ENCODE measurements around the gene INPP5D. TPM values are rescaled to one million over a fixed set of nuclear protein-coding genes. Genes with fewer than 3 reads are reported as not detected.

Gene INPP5D
- total RNA-seq, 1 donor from 2014 or later: 4.6 TPM

DNA sequence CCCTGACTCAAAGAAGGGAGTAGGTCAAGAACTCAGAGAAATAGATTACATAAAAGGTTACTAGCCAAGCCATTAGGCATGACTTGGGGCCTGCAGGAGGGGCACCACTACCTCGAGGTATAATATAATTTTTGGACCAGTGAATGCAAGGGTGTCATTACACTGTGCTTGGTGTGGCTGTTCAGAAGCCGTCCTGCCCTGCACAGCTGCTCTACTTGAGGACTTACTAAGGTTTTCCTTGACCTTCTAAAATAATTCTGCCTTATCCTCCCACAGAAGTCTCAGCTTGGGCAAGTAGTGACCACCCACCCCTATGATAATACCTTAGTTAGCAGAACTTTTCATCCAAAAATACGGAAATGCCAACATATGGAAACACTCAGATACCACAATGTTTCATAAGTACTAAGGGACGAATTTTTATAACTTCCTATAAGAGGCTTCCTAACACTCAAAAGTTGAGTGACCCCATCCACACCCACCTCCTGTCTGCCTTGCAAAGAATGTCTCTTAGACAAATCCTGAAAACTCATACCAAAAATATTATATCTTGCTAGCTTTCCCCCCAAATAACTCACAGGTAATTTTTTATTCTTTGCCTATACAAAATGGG, 173.6 kb downstream of the INPP5D start:
- ATAC-seq (ENCODE audit: poor library complexity): no peak
- intact Hi-C loops (cut with DNase I): no loop called here

GRCh38 chr2:233234264-233234663, 174.1 kb downstream of the INPP5D start:
- intact Hi-C loops (cut with DNase I): no loop called here

More for the DNA sequence above, 173.6 kb downstream of the INPP5D start:
- no peak for DNase-seq

DNA sequence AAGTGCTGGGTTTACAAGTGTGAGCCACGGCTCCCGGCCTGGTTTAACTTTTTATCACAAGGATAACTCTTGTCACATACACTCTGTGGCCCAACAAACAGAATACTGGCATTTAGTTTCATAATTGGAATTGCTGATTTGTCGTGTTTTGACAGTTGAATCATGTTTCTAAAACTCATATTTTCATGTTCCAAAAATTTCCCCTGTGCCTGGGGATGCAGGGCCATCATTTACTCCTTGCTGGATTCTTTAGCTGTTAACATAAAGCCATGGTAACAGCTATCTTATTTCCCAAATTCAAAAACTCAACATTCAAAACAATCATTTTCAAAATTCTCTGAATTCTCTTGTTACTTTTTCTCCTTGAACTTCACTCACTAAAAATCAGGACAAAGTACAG, 174.9 kb downstream of the INPP5D start:
- DNase-seq: no peak
- no peak for ATAC-seq (ENCODE audit: poor library complexity)
- intact Hi-C loops (cut with DNase I): no loop called here

More at GRCh38 chr2:233234264-233234663, 174.1 kb downstream of the INPP5D start:
- DNase-seq (no peak), ATAC-seq (ENCODE audit: poor library complexity) (no peak)

DNA sequence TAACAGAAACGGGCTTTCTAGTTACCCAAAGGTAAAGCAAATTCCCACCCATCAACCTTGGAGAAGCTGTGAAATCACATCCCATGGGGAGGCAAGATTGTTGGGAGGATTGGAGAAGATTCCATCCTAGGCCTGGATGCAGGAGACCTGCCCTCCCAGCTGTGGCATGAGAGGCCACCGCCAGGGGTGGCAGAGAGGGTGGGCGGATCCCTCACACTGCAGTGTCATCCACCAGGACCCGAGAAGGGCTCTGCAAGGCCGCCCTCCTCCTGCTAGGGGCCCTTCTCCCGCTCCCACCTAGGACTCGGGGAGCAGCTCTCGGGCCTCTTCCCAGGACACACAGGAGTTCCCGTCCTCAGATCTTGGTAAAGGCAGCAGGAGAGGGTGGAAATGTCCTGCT, 175.8 kb downstream of the INPP5D start:
- intact Hi-C loops (cut with DNase I): no loop called here
- DNase-seq (no peak), ATAC-seq (ENCODE audit: poor library complexity) (no peak)

DNA sequence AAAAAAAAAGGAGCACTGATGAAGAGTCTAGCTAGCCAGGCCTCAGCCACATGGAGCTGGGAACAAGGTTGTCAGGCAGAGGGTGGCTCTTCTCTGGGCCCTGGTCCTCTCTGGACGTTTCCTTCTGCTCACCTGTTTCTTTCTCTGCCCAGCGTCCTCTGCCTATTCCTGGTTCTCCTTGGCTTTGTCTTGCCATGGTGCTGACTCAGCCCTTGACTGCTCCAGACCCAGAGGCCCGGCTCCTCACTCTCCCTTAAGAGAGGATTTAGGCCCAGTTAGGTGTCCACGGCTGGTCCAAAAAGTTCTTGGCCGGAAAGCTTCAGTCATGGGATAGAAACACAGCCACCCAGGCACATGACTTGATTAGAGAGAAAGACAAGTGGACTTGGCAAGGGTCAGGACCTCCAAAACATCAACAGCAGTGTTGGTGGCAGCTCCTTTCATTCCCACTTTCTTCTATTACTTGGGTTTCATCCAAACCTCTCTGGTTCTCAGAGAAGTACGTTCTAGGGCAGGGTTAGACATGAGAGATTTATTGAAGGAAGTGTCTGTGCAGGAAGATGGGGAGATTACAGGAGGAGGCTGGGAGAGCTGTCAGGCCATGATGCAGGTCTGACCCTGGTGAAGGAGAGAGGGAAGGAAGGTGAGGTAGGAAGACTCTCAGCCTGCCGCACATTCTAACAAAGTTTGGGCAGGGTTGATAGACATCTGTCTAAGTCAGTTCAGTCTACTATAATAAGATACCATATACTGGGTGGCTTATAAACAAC, 176.9 kb downstream of the INPP5D start:
- intact Hi-C loops (cut with DNase I): no loop called here
- no peak for DNase-seq

DNA sequence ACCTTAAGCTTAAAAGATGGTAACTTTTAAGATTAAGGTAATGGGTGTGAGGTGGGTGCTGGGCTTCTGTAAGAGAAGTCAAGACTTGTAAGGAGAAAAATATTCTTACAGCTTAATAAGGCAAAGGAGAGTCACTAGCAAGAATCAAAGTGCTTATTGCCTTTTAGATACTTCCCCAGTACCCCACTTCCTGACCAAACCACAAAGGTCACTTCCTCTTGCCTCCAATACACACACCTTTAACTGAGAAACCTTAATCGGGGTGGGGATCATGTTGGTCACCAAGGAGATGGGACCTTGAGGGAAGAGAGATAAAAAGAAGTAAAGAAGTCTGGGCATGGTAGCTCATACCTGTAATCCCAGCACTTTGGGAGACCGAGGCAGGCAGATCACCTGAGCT, 180.8 kb downstream of the INPP5D start:
- ATAC-seq (ENCODE audit: poor library complexity): no peak
- intact Hi-C loops (cut with DNase I): no loop called here
- DNase-seq: no peak

More for the DNA sequence above, 176.9 kb downstream of the INPP5D start:
- no peak for ATAC-seq (ENCODE audit: poor library complexity)

GRCh38 chr2:233241803-233242202, 181.7 kb downstream of the INPP5D start:
- ATAC-seq (ENCODE audit: poor library complexity): peak; percentile 33
- intact Hi-C loops (cut with DNase I): no loop called here
- no peak for DNase-seq

GRCh38 chr2:233242231-233242927, 182.2 kb downstream of the INPP5D start:
- intact Hi-C loops (cut with DNase I): no loop called here
- DNase-seq (no peak), ATAC-seq (ENCODE audit: poor library complexity) (peak; percentile 88)

GRCh38 chr2:233243348-233243747, 183.2 kb downstream of the INPP5D start:
- no peak for ATAC-seq (ENCODE audit: poor library complexity)
- intact Hi-C loops (cut with DNase I): no loop called here
- DNase-seq: no peak

GRCh38 chr2:233244818-233245217, 184.7 kb downstream of the INPP5D start:
- intact Hi-C loops (cut with DNase I): no loop called here
- ATAC-seq (ENCODE audit: poor library complexity) (no peak), DNase-seq (no peak)

GRCh38 chr2:233245406-233245805, 185.3 kb downstream of the INPP5D start:
- intact Hi-C loops (cut with DNase I): no loop called here
- no peak for ATAC-seq (ENCODE audit: poor library complexity)
- DNase-seq: no peak

GRCh38 chr2:233247116-233247515, 187.0 kb downstream of the INPP5D start:
- ATAC-seq (ENCODE audit: poor library complexity): no peak

DNA sequence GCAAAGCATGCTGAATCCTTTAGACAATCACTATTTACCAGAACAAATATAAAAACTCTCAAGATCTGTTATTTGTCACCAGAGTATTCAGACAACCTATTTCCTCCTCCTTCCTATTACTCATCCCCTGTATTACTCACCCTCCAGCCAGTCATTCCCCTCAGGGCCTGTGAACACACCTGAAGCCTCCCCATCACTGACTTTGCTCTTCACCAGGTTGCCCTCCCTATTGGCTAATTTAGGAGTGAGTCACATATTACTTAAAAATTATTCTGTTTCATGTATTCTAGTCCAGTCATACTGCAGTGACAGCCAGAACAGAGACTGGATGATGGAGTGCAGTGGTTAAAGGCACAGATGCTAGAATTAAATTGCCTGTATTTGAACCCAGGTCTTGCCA, 187.6 kb downstream of the INPP5D start:
- no peak for DNase-seq
- ATAC-seq (ENCODE audit: poor library complexity): no peak
- intact Hi-C loops (cut with DNase I): no loop called here

More at GRCh38 chr2:233247116-233247515, 187.0 kb downstream of the INPP5D start:
- intact Hi-C loops (cut with DNase I): no loop called here
- no peak for DNase-seq

DNA sequence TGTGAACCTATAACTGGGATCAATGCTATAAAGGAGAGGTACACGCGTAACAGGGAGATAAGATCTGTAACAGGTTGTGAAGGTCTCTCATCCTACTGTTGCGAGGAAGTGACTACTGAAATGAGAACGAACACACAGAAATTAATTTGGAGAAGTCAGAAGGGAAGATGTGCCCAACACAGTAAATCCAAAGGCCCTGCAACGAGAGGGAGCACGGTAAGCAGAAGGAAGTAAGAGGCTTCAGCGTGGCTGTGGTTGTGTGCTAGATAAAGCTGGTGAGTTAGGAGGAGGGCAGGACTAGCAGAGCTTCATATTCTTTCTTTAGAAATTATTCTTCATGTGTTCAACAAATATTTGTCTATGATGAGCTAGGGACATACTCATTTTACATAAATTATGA, 188.9 kb downstream of the INPP5D start:
- intact Hi-C loops (cut with DNase I): no loop called here
- DNase-seq: no peak
- ATAC-seq (ENCODE audit: poor library complexity): no peak

GRCh38 chr2:233250568-233250967, 190.4 kb downstream of the INPP5D start:
- intact Hi-C loops (cut with DNase I): loop anchor here (5.0 to 10.0 kb wide), 2 partner anchors 396 to 643 kb away; no protein-coding TSS in a partner anchor
- DNase-seq: no peak
- ATAC-seq (ENCODE audit: poor library complexity): no peak

GRCh38 chr2:233250985-233251305, 190.8 kb downstream of the INPP5D start:
- ATAC-seq (ENCODE audit: poor library complexity) (no peak), DNase-seq (no peak)
- intact Hi-C loops (cut with DNase I): loop anchor here (5.0 to 10.0 kb wide), 2 partner anchors 396 to 644 kb away; no protein-coding TSS in a partner anchor

GRCh38 chr2:233251306-233252116, 191.4 kb downstream of the INPP5D start, which contains the start of gene ATG16L1:
Gene ATG16L1, plus strand, starts transcription at chr2:233251673. Its CDS starts 155 bp downstream, at chr2:233251828.
- intact Hi-C loops (cut with DNase I): loop anchor here (5.0 to 10.0 kb wide), 2 partner anchors 397 to 644 kb away; no protein-coding TSS in a partner anchor
- ATAC-seq (ENCODE audit: poor library complexity) (peak; percentile 100), DNase-seq (peak; percentile 98)

DNA sequence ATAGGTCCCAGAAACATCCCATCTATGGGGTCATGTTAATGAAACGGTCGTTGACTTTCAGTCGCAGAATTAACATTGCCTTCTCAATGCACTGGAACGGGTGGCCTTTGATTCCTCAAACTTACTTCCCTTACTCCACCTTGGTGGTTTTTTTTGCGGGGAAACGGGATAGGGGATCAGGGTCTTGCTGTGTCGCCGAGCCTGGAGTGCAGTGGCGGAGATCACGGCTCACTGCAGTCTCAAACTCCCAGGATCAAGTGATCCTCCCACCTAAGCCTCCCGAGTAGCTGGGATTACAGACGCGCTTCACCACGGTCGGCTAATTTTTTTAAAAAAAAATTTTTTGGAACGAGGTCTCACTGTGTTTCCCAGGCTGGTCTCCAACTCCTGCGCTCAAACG, 192.1 kb downstream of the INPP5D start:
- intact Hi-C loops (cut with DNase I): loop anchor here (5.0 to 10.0 kb wide), 2 partner anchors 397 to 645 kb away; no protein-coding TSS in a partner anchor

More for the DNA sequence above, 192.1 kb downstream of the INPP5D start:
- ATAC-seq (ENCODE audit: poor library complexity): no peak
- no peak for DNase-seq

Data from Right ventricle myocardium superior (tissue), 1 donor.